IMR-90 (cell line): ENCODE measurements around the gene ACYP2. TPM values are rescaled to one million over a fixed set of nuclear protein-coding genes. Genes with fewer than 3 reads are reported as not detected.

Source experiments
- ATAC-seq: fragments of 200-7000 bp; cut with Tn5 transposase; 2 replicates; pipeline ENCODE4 v1.9.1; 2020; ENCODE audit warnings: low read depth, mild to moderate bottlenecking, moderate library complexity
- BruUV-seq: library from RNA; stranded (reverse); fragments of 400-500 nt; replicated peaks from 2 replicates; lab custom pipeline; 2021; lab: Mats Ljungman, UMichigan
- CTCF ChIA-PET: fragments of 300-600 bp; formaldehyde crosslinking; extraction: SDS; loops from one replicate; lab custom pipeline; 2021; ENCODE audit warnings: antibody characterized with exemption; lab: Yijun Ruan, JAX
- POLR2A ChIA-PET: fragments of 300-600 bp; sonication (Branson Sonifier 250); formaldehyde crosslinking; loops from one replicate; lab custom pipeline; 2022; ENCODE audit warnings: antibody characterized with exemption; ENCODE audit not compliant: unreplicated experiment; lab: Charles Lee
- DNase-seq: peaks from one replicate; pipeline ENCODE4 v3.0.0; 2013
- H2AFZ ChIP-seq: replicated peaks from 2 replicates; pipeline ENCODE3; 2013; ENCODE audit warnings: low read length, mild to moderate bottlenecking; ENCODE audit not compliant: poor library complexity
- H2AK5ac ChIP-seq: 2 replicates; pipeline ENCODE4 v1.6.1; 2013; ENCODE audit warnings: low read depth, low read length, inconsistent platforms
- H2AK9ac ChIP-seq: replicated peaks from 2 replicates; pipeline ENCODE3; 2013; ENCODE audit warnings: mild to moderate bottlenecking, low read depth, low read length, moderate library complexity; ENCODE audit not compliant: poor library complexity
- H2BK120ac ChIP-seq: 2 replicates; pipeline ENCODE4 v1.6.1; 2013; ENCODE audit warnings: low read depth, low read length, inconsistent platforms
- H2BK15ac ChIP-seq: 3 replicates; pipeline ENCODE4 v1.6.1; 2013; ENCODE audit warnings: low read depth, low read length, inconsistent platforms
- H2BK20ac ChIP-seq: 2 replicates; pipeline ENCODE4 v1.6.1; 2013; ENCODE audit warnings: low read depth, mild to moderate bottlenecking, inconsistent platforms, low read length, moderate library complexity
- H2BK5ac ChIP-seq: 2 replicates; pipeline ENCODE4 v1.6.1; 2013; ENCODE audit warnings: mild to moderate bottlenecking, low read depth, low read length, inconsistent platforms; ENCODE audit not compliant: poor library complexity, severe bottlenecking
- H3K14ac ChIP-seq: replicated peaks from 2 replicates; pipeline ENCODE4 v1.6.1; 2013; ENCODE audit warnings: low read depth, low read length, inconsistent platforms
- H3K18ac ChIP-seq: 2 replicates; pipeline ENCODE4 v1.6.1; 2013; ENCODE audit warnings: low read depth, low read length, control low read depth
- H3K23ac ChIP-seq: 2 replicates; pipeline ENCODE4 v1.6.1; 2013; ENCODE audit warnings: low read depth, low read length, inconsistent platforms
- H3K27ac ChIP-seq: 2 replicates; pipeline ENCODE4 v1.5.1; 2013; ENCODE audit warnings: mild to moderate bottlenecking, control low read depth, low read length; ENCODE audit not compliant: insufficient read depth
- H3K27me3 ChIP-seq: 2 replicates; pipeline ENCODE4 v1.6.1; 2013; ENCODE audit warnings: low read length; ENCODE audit not compliant: control insufficient read depth, insufficient read depth
- H3K36me3 ChIP-seq: 2 replicates; pipeline ENCODE4 v1.6.1; 2013; ENCODE audit warnings: low read length, mixed read lengths; ENCODE audit not compliant: control insufficient read depth, insufficient read depth
- H3K4ac ChIP-seq: 2 replicates; pipeline ENCODE4 v1.6.1; 2013; ENCODE audit warnings: low read depth, low read length, inconsistent platforms
- H3K4me1 ChIP-seq: 2 replicates; pipeline ENCODE4 v1.6.1; 2013; ENCODE audit warnings: low read length, mixed read lengths; ENCODE audit not compliant: control insufficient read depth, insufficient read depth
- H3K4me2 ChIP-seq: 2 replicates; pipeline ENCODE4 v1.6.1; 2013; ENCODE audit warnings: low read depth, mild to moderate bottlenecking, control low read depth, low read length, moderate library complexity
- H3K4me3 ChIP-seq: 2 replicates; pipeline ENCODE4 v1.5.1; 2013; ENCODE audit warnings: low read depth, mild to moderate bottlenecking, control low read depth, low read length, moderate library complexity; ENCODE audit not compliant: insufficient read depth
- H3K56ac ChIP-seq: 2 replicates; pipeline ENCODE4 v1.6.1; 2013; ENCODE audit warnings: low read length, inconsistent platforms; ENCODE audit not compliant: insufficient read depth; ENCODE audit errors: extremely low read depth
- H3K79me1 ChIP-seq, 2 experiments: 2 replicates each; pipeline ENCODE4 v1.6.1; 2013; ENCODE audit warnings: low read length in 2 of 2, inconsistent platforms in 1 of 2, low read depth in 1 of 2
- H3K9ac ChIP-seq: 2 replicates; pipeline ENCODE4 v1.6.1; 2013; ENCODE audit warnings: low read depth, low read length, control low read depth
- H3K9me1 ChIP-seq: 2 replicates; pipeline ENCODE4 v1.6.1; 2013; ENCODE audit warnings: low read length, inconsistent platforms; ENCODE audit not compliant: insufficient read depth
- H3K9me3 ChIP-seq: 2 replicates; pipeline ENCODE4 v1.6.1; 2013; ENCODE audit warnings: low read length; ENCODE audit not compliant: control insufficient read depth, insufficient read depth
- H4K20me1 ChIP-seq: 2 replicates; pipeline ENCODE4 v1.6.1; 2013; ENCODE audit warnings: low read length, inconsistent platforms; ENCODE audit not compliant: insufficient read depth
- H4K5ac ChIP-seq: 2 replicates; pipeline ENCODE4 v1.6.1; 2013; ENCODE audit warnings: mild to moderate bottlenecking, low read depth, low read length, control low read depth
- H4K8ac ChIP-seq, 2 experiments: 2 replicates each; pipeline ENCODE4 v1.6.1; 2013; ENCODE audit warnings: low read depth in 2 of 2, low read length in 2 of 2, control low read depth in 1 of 2, inconsistent platforms in 1 of 2
- H4K91ac ChIP-seq: 2 replicates; pipeline ENCODE4 v1.6.1; 2013; ENCODE audit warnings: low read depth, low read length, inconsistent platforms; ENCODE audit not compliant: insufficient read depth
- CEBPB ChIP-seq: IDR thresholded peaks from 2 replicates; pipeline ENCODE4 v1.6.1; 2012; ENCODE audit warnings: low read depth, low read length, improper control_type of control experiment
- MAFK ChIP-seq: IDR thresholded peaks from 2 replicates; pipeline ENCODE4 v1.6.1; 2012; ENCODE audit warnings: low read depth, low read length, improper control_type of control experiment
- WGBS, 2 experiments: methylation state at CpG; one replicate each; pipeline versions ENCODE4 v1.1.5 to v1.1.7; 2013; ENCODE audit warnings: missing lambda C conversion rate in 2 of 2; ENCODE audit not compliant: insufficient read length in 1 of 2; ENCODE audit errors: extremely low coverage in 2 of 2; 5-methylcytosine and 5-hydroxymethylcytosine counted together
- dilution Hi-C: fragments of 300-500 bp; cut with HindIII; formaldehyde crosslinking; loops from one replicate; pipeline ENCODE4 v1.14.3; 2018; ENCODE audit warnings: low sequenced_read_pairs; ENCODE audit not compliant: unreplicated experiment
- in situ Hi-C: fragments of 300-500 bp; cut with MboI; formaldehyde crosslinking; loops from 3 replicates; pipeline ENCODE4 v1.14.3; 2019; ENCODE audit warnings: low sequenced_read_pairs, inconsistent platforms, mixed read lengths
- intact Hi-C: fragments of 100-400 bp; cut with micrococcal nuclease; formaldehyde crosslinking; loops from 2 replicates; pipeline ENCODE4 v1.10.0; 2022
- polyA plus RNA-seq, 3 experiments: library from polyadenylated mRNA; depleted of rRNA; stranded (reverse); fragments of >200 nt; gene quantifications; 2 replicates each; pipeline ENCODE4 v1.2.3, GENCODE V29; 2012; ENCODE audit warnings: low replicate concordance in 1 of 3
- total RNA-seq: library from RNA; depleted of rRNA; stranded (reverse); fragments of >200 nt; gene quantifications from 2 replicates; pipeline ENCODE4 v1.2.3, GENCODE V29; 2012

The ACYP2 gene
- total and polyA plus RNA-seq, 2 of the 4 experiments (the other 2 are of a cell fraction) = 3.9 to 7.4 TPM

- Histone ChIP-seq H3K23ac (peak overlapping the region; percentile 46), H3K18ac (peak overlapping the region; percentile 43; the same call in 1 of the 2 replicates), H4K5ac (no peak overlapping the region; the same call in 1 of the 2 replicates), H3K27me3 (no peaks in the 10 kb centered on the region), H2BK5ac (no peak overlapping the region), H3K4me1 (peaks cover 6% of the 10 kb centered on the region; the same call in 1 of the 2 replicates), H2BK15ac (peak overlapping the region; percentile 24; the same call in 1 of the 3 replicates), H3K14ac (peak overlapping the region; percentile 54), H2AK9ac (no peak overlapping the region), H3K56ac (no peak overlapping the region), H2AFZ (no peak overlapping the region), H3K79me1 (no peaks in the 10 kb centered on the region), H3K27ac (no peak overlapping the region), H3K9me1 (no peaks in the 10 kb centered on the region), H4K20me1 (no peaks in the 10 kb centered on the region), H4K91ac (no peak overlapping the region), H2BK20ac (peak overlapping the region; percentile 8; the same call in 1 of the 2 replicates), H2BK120ac (peak overlapping the region; percentile 21; the same call in 1 of the 2 replicates), H3K4me2 (peak overlapping the region; percentile 32; the same call in 1 of the 2 replicates), H3K4ac (peak overlapping the region; percentile 31; the same call in 1 of the 2 replicates), H2AK5ac (peak overlapping the region; percentile 65; the same call in 1 of the 2 replicates), H4K8ac (peak overlapping the region in 1 of 2 experiments; percentile 59; a peak in 2 of 4 replicates), H3K4me3 (no peak overlapping the region), H3K9me3 (no peaks in the 10 kb centered on the region), H3K9ac (no peak overlapping the region), H3K36me3 (no peaks in the 10 kb centered on the region)
- no peak for ATAC-seq
- ChIA-PET CTCF (interaction anchor here (0.9 to 1.2 kb wide), 3 partner anchors 12 to 133 kb away, joined by 3 to 6 read pairs (median 3); no protein-coding TSS in a partner anchor), POLR2A (no interaction called here)
- no CpG with 5 or more reads among the region's 3 CpGs for WGBS, 2 experiments
- BruUV-seq = no TSS peak
- DNase-seq = peak; percentile 12
- in situ Hi-C loops = no loop called here
- intact Hi-C loops = loop anchor here (5.0 to 10.0 kb wide), 2 partner anchors 250 to 317 kb away; partner anchors contain the start of gene SPTBN1
- dilution Hi-C loops = no loop called here
- TF ChIP-seq CEBPB = 0 out of 2 replicates have a peak, but pooled peaks have one; percentile 8
- TF ChIP-seq MAFK = no peak
These were observed 92.3 kb downstream of the ACYP2 start for GRCh38 chr2:54207666-54208195.
